Right ventricle myocardium superior (tissue), 1 donor: ENCODE data around the gene MBNL1. TPM values are rescaled to one million over a fixed set of nuclear protein-coding genes. Genes with fewer than 3 reads are reported as not detected.

Source experiments
- ATAC-seq: fragments of 200-7000 bp; cut with Tn5 transposase; one replicate; pipeline ENCODE4 v1.9.1; 2020; ENCODE audit warnings: mild to moderate bottlenecking; ENCODE audit not compliant: poor library complexity
- DNase-seq: peaks from one replicate; pipeline ENCODE4 v3.0.0-alpha.2; 2020
- intact Hi-C: fragments of 100-400 bp; cut with DNase I; formaldehyde crosslinking; loops from one replicate; pipeline ENCODE4 v1.11.2; 2022
- total RNA-seq: library from RNA; stranded (reverse); fragmentation: NEBNext Ultra II Directional; extraction: Animal tissue kit (Norgen Biotek cat#: 25700); gene quantifications from one replicate; pipeline ENCODE4 v1.2.1, GENCODE V29; 2021
- donor health status: DM: no; HTN: yes; CAD: no; lungs with severe emphysema.

The MBNL1 gene
- total RNA-seq, 1 donor from 2014 or later, result 182 TPM

DNA sequence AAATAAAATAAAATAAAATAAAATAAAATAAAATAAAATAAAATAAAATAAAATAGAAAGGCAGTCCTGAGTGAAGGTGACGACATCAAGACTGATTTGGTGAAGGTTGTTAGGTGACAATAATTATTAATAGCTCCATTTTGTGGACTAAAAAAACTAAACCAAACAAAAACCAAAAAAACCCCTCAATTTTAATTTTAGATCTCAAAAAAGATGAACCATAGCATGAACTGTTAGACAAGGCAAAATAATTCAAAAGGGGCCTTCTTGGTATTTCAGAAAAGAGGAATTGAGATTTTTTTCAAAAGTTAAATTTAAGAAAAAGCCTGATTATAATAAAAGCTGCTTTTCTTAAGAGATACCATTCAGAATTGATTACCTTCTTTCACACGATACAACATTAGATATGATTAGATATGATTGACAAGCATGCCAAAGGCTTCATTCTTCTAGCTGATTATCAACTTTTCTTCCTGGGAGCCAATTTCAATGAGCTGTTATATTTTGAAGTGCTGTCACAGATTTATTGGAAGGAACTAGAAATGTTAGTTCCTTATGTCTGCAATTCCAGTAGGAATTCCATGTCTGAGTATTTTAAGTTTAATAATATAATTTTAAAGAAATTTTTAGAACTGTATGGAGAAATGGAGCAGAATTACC lies 244.7 kb downstream of the MBNL1 start:
- ATAC-seq (no peak), DNase-seq (no peak)
- intact Hi-C loops, result no loop called here
